ENCODE data around the gene STEAP1B.
A peak's percentile ranks its signal among the peaks of the same experiment; 100 is the strongest.
"Not testable (repeated sequence)": the region's sequence is repeated elsewhere in the genome, so short reads cannot be mapped to it uniquely, and the experiment has no call there.

The STEAP1B gene

GRCh38 chr7:22499888-22500689, at the start of gene STEAP1B:
Gene STEAP1B, minus strand, starts transcription at chr7:22500188. Its CDS starts 5,333 bp downstream, at chr7:22494855.
- peak; percentile 71 for DNase-seq (ENCODE audit: low read depth in 1 of 2, low spot score in 1 of 2)

- DNase-seq (ENCODE audit: low read depth in 1 of 2, low spot score in 1 of 2), result no peak
Measured at GRCh38 chr7:22549051-22549450, 49.1 kb upstream of the STEAP1B start.

GRCh38 chr7:22548313-22548712, 48.3 kb upstream of the STEAP1B start:
- DNase-seq (ENCODE audit: low read depth in 1 of 2, low spot score in 1 of 2), result no peak

GRCh38 chr7:22546769-22547168, 46.8 kb upstream of the STEAP1B start:
- DNase-seq (ENCODE audit: low read depth in 1 of 2, low spot score in 1 of 2), result no peak

GRCh38 chr7:22545529-22545928, 45.5 kb upstream of the STEAP1B start:
- DNase-seq (ENCODE audit: low read depth in 1 of 2, low spot score in 1 of 2), result no peak

DNA sequence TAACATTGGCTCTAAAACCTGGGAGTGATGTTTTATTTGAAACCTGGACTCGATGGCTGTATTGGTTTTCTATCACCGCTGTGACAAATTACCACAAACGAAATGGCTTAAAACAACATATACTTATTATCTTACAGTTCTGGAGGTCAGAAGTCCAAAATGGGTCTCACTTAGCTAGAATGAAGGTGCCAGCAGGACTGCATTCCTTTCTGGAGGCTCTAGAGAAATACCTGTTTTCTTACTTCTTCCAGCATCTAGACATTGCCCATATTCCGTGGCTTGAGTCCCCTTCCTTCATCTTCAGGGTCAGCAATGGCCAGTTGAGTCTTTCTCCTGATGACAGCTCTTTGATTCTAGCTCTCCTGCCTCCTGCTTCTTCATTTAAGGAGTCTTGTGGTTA, 44.3 kb upstream of the STEAP1B start:
- no peak for DNase-seq (ENCODE audit: low read depth in 1 of 2, low spot score in 1 of 2)

DNA sequence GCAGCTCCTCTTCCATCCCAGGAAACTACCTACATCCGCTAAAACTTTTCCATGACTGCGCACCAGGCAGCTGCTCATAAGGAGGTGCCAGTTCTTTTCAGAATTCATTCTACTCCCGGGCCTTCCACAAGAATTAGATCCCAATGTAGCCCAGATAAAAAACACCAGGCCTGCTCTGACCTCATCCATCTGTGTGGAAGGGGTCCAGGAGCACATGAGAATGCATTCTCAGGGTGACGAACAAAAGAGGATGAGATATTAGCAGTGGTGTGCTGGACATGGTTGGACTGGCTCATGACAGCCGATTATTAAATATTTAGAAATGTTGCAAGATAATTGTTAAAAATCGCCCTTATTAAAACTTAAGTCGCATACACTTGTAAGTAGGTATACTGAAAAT, 43.2 kb upstream of the STEAP1B start:
- no peak for DNase-seq (ENCODE audit: low read depth in 1 of 2, low spot score in 1 of 2)

- no peak for DNase-seq (ENCODE audit: low read depth in 1 of 2, low spot score in 1 of 2)
Measured at GRCh38 chr7:22542669-22543068, 42.7 kb upstream of the STEAP1B start.

- DNase-seq (ENCODE audit: low read depth in 1 of 2, low spot score in 1 of 2), result no peak
Measured at GRCh38 chr7:22542254-22542653, 42.3 kb upstream of the STEAP1B start.

DNA sequence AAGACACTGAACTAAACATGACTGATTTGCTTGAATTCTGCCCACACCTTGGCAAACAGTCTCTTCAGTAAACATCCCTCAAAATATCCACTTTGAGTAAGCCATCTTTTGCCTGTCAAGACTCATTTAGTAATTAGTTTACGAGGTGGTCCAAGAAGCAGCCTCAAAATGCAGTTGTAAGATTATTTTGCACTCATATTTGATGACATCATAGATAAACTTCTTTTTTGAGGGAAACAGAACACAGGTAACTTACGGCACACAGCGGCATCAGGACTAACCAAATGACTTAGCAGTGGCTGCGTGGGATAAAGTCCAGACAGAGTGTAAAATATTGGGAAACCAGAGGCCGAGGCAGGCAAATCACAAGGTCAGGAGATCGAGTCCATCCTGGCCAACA, 41.8 kb upstream of the STEAP1B start:
- no peak for DNase-seq (ENCODE audit: low read depth in 1 of 2, low spot score in 1 of 2)

DNA sequence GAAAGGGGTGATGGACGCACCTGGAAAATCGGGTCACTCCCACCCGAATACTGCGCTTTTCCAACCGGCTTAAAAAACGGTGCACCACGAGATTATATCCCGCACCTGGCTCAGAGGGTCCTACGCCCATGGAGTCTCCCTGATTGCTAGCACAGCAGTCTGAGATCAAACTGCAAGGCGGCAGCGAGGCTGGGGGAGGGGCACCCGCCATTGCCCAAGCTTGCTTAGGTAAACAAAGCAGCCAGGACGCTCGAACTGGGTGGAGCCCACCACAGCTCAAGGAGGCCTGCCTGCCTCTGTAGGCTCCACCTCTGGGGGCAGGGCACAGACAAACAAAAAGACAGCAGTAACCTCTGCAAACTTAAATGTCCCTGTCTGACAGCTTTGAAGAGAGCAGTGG, 28.5 kb upstream of the STEAP1B start:
- DNase-seq (ENCODE audit: low read depth in 1 of 2, low spot score in 1 of 2), result not testable (repeated sequence)

DNA sequence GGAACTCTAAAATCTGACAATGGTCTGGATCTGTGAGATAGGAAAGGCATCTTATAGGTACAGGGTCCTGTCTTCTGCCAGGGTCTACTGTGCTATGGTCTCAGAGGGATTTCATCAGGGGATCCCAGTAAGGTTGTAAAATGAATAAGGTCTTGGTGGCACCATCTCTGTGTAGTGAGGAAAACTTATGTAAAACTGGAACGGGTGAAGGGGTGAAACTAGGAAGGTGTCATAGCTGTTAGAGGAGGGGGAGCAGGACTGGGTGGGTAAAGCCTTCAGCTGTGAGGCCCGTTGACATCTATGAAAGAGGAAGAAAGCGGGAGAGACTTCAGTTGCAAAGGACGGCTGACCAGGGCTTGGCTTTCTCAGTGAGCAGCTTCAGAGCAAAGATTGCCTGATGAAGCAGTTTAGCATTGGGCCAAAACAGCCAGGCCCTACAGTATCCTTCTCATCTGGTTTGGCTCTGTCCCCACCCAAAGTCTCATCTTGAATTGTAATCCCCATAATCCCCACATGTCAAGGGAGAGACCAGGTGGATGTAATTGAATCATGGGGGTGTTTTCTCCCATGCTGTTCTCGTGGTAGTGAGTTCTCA, 24.5 kb upstream of the STEAP1B start:
- DNase-seq (ENCODE audit: low read depth in 1 of 2, low spot score in 1 of 2), result not testable (repeated sequence)

GRCh38 chr7:22523478-22524352, 23.7 kb upstream of the STEAP1B start:
- not testable (repeated sequence) for DNase-seq (ENCODE audit: low read depth in 1 of 2, low spot score in 1 of 2)

DNA sequence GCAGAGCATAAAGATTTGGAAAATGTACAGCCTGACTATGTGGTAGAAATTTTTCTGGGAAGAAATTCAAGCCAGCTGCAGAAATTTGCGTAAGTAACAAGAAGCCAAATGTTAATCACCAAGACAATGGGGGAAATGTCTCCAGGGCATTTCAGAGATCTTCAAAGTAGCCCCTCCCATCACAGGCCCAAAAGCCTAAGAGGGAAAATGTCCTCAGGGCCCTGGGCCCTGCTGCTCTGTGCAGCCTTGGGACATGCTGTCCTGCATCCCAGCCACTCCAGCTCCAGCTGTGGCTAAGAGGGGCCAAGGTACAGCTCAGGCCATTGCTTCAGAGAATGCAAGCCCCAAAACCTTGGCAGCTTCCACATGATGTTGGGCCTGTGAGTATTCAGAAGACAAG, 19.6 kb upstream of the STEAP1B start:
- not testable (repeated sequence) for DNase-seq (ENCODE audit: low read depth in 1 of 2, low spot score in 1 of 2)

DNA sequence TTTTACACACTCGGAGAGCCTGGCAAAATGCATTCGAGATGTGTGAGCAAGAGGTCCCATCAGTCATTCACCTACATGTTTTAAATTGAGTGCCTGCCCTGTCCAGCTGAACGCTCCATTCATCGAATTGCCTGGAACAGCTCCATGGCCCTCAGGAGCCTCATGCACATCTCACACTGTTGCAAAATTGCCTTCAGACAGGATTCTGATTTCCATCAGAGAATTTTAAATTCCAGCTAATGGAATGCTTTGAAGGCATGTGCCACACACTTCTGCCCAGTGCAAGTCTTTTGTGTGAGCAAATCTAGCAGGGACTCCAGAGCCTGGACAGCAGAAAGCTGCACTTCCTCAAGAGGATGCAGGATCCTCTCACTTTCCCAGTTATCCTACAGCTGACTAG, 17.0 kb upstream of the STEAP1B start:
- DNase-seq (ENCODE audit: low read depth in 1 of 2, low spot score in 1 of 2), result not testable (repeated sequence)

DNA sequence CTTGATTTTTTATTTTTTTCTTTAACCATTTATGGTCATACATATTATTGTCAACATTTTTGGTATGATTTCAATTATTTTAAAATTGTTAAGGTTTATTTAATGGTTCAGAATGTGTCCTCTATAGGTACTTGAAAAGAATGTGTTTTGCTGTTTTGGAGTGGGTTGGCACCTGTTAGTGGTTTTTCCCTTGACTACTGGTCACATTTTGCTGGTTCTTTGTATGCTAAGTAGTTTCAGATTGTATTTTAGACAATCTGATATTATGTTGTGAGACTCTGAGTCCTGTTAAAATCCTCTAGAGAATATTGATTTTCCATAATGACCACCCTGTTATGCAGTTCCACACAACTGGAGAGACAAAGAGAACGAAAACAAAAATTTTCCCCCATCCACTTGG, 15.0 kb upstream of the STEAP1B start:
- DNase-seq (ENCODE audit: low read depth in 1 of 2, low spot score in 1 of 2), result not testable (repeated sequence)

GRCh38 chr7:22507320-22507719, 7.3 kb upstream of the STEAP1B start:
- not testable (repeated sequence) for DNase-seq (ENCODE audit: low read depth in 1 of 2, low spot score in 1 of 2)

GRCh38 chr7:22506316-22507020, 6.5 kb upstream of the STEAP1B start:
- DNase-seq (ENCODE audit: low read depth in 1 of 2, low spot score in 1 of 2), result not testable (repeated sequence)

- DNase-seq (ENCODE audit: low read depth in 1 of 2, low spot score in 1 of 2), result not testable (repeated sequence)
Measured at GRCh38 chr7:22504519-22504918, 4.5 kb upstream of the STEAP1B start.

DNA sequence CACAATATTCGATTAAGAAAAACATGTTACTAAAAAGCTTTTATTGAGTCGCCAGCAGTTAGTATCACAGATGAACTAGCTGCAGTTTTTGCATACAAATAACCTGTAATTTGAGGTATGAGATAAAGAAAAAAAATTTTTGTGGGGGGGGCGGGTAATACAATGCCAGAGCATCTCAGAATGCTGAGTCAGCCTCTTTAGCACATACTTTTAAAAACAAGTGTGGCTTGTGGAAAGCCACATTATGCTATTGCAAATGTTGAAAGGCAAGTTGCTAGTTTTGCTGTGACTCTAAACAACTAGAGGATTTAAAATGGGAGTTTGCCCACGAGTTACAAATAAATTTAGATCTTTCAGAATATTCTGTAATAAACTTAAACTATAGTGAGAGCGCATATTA, 2.1 kb upstream of the STEAP1B start:
- not testable (repeated sequence) for DNase-seq (ENCODE audit: low read depth in 1 of 2, low spot score in 1 of 2)

GRCh38 chr7:22501336-22501735, 1.3 kb upstream of the STEAP1B start:
- not testable (repeated sequence) for DNase-seq (ENCODE audit: low read depth in 1 of 2, low spot score in 1 of 2)

Measured in activated T-helper 1 cell treated with anti-CD3 and anti-CD28 coated beads, Interleukin-2, amount 50 U/mL, for 16 hours (primary cell).